ENCODE measurements around the gene GSX1.

Gene GSX1

GRCh38 chr13:27830010-27830409 is 37.7 kb downstream of the GSX1 start:
- DNase-seq (ENCODE audit: low spot score) (no peak), FAIRE-seq (no peak)

DNA sequence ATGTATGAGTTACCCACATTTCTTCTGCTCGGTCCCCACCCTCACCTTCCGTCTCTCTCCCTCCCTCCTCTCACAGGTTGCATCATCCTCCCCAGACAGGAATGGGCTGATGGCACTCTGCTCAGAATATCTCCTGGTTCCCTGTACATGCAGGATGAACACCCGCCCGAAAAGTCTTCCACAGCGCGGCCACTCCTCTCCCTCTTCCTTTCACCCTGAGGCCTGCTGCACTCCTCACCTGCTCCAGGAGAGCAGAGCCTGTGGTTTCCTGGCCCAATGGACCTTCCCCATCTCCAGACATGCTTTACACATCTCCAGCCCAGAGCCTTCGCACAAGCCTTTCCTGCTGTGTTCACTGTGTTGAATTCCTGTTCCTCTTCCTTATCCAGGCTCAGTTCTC is 40.9 kb downstream of the GSX1 start:
- DNase-seq (ENCODE audit: low spot score), result no peak
- no peak for FAIRE-seq

DNA sequence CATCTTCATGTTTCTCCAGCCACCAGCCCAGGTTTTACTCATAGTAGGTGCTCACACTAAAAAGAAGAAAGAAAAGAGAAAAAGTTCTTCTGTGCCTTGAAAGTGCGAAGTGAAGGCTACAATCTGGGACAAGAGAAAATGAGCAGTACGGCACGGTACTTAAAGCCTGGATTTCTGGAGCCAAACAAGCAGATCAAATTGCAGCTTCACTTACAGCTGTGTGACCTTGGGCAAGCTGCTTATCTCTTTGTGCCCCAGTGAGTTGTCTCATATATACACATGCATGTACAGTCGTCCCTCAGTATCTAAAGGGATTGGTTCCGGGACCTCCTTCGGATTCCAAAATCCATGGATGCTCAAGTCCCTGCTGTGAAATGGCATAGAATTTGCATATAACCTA is 41.8 kb downstream of the GSX1 start:
- FAIRE-seq, result no peak

DNA sequence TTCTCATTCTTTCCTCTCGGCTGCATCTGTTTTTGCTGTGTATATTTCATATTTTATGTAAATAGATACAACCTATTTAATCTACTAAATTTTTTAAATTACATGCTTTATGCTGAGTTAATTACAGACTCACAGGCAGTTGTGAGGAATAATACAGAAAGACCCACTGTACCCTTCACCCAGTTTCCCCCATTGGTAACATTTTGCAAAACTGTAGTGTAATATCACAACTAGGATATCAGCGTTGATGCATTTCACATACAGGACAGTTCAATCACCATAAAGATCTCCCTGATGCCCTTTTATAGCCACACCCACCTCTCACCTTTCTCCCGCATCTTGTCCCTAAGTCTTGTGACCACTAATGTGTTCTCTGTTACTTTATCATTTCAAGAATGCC is 43.5 kb downstream of the GSX1 start:
- DNase-seq (ENCODE audit: low spot score), result no peak
- FAIRE-seq, result no peak

More for the DNA sequence above, 41.8 kb downstream of the GSX1 start:
- DNase-seq (ENCODE audit: low spot score), result no peak

DNA sequence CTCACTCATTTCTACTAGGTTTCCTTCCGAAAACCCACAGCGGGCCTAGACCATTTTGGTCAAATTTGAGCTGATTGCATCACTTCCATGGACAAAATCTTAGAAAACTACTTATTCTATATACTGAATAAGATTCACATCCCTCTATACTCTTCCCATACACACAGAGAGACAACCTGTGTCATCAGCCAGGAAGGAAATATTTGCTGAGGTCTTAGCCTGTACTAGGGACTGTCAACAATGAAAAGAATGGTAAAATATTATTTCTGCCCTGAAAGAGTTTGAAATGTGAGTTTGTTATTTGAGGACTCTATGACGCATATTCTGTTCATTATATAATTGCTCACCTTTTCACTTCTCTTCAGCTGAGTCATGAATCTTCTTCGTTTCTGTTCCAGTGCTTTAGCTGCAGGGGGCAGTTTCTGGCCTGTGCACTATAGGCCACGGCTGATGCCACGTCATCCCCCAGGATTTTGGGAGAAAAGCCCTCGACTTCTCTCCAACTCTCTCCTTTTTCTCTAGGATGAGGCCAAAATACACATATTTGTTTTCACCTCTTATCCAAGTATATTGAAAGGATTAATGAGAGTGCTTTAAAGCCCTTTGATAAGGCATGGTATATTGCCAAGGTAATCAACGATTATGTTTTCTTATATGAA is 47.7 kb downstream of the GSX1 start:
- FAIRE-seq (no peak), DNase-seq (ENCODE audit: low spot score) (peak; percentile 20)

DNA sequence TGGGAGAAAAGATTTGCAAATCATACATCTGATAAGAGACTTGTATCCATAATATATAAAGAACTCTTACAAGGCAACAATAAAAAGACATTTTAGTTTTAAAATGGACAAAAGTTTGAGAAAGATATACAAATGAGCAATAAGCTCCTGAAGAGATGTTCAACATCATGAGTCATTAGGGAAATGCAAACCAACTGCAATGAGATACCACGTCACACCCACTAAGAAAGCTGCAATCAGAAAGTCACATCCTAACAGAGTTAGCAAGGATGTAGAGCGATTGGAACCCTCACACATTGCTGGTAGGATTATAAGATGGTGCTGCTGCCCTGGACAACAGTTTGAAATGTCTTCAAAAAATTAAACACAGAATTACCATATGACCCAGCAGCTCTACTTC is 50.3 kb downstream of the GSX1 start:
- no peak for FAIRE-seq
- DNase-seq (ENCODE audit: low spot score), result no peak

All from RCC 7860 (cell line).